Upper lobe of left lung (tissue), 4 donors: Measurements from ENCODE around the gene OSBPL10.

Experiments
- CTCF ChIP-seq, 6 experiments: fragments of 450-650 bp in 4 of 6; fragments of 200-600 bp in 2 of 6; sonication (generic) in 2 of 6; IDR thresholded peaks; one replicate each; pipeline ENCODE4 v1.5.1; 2016 to 2019; ENCODE audit warnings: antibody characterized with exemption in 6 of 6
- POLR2A ChIP-seq, 4 donors: fragments of 450-650 bp; IDR thresholded peaks; one replicate each; pipeline ENCODE4 v1.5.1; 2016 to 2017; ENCODE audit warnings: antibody characterized with exemption in 4 of 4, mild to moderate bottlenecking in 2 of 4
- POLR2AphosphoS5 ChIP-seq, 2 donors: sonication (generic); formaldehyde crosslinking; IDR thresholded peaks; one replicate each; pipeline ENCODE4 v1.5.1; 2017; ENCODE audit warnings: antibody characterized with exemption in 2 of 2

DNA sequence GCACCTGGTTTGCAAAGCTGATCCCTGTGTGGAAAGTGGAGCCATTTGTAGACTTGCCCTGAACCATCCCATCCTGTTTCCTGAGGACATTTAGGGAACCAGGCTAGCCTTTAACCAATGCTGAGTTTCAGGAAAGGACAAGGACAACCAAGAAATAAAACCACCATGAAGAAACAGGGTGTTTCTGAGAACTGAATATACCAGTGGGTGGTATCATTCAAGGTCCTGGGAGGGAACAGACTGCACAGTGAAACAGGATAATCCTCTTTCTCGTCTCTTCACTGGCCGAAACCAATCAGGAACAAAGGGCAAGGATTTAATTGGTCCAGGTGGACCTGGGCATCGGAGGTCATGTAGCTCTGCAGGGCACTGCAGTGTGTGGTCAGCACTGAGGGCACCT lies 22.3 kb upstream of the OSBPL10 start:
- no peak for TF ChIP-seq CTCF (IDR thresholded peaks at IDR 0.05)
- no peak for TF ChIP-seq POLR2A (IDR thresholded peaks at IDR 0.05)
- no peak for TF ChIP-seq POLR2AphosphoS5 (IDR thresholded peaks at IDR 0.05)
